ENCODE measurements around the gene TUFT1. TPM values are rescaled to one million over a fixed set of nuclear protein-coding genes. Genes with fewer than 3 reads are reported as not detected.

Gene TUFT1
- total RNA-seq, 1 experiment from 2014 or later, result 12.3 TPM

GRCh38 chr1:151529211-151529702, 10.9 kb upstream of the TUFT1 start:
- RAD21 ChIA-PET (ENCODE audit: low non-redundant PET in 1 of 2, low total read pairs in 2 of 2, uncharacterized antibody in 2 of 2, unreplicated experiment in 2 of 2), result no interaction called here

GRCh38 chr1:151529781-151530180, 10.3 kb upstream of the TUFT1 start:
- BruUV-seq (replicated peaks), result no TSS peak
- Histone ChIP-seq H2AFZ (ENCODE audit: low read depth, low read length, poor library complexity, severe bottlenecking) (no peak overlapping the region), H3K9me2 (ENCODE audit: insufficient read depth) (no peaks in the 10 kb centered on the region), H3K27ac (ENCODE audit: low read depth, low read length) (no peak overlapping the region), H4K20me1 (ENCODE audit: insufficient read depth) (no peaks in the 10 kb centered on the region), H3K36me3 (ENCODE audit: control insufficient read depth in 1 of 2, insufficient read depth in 2 of 2, low read length in 2 of 2) (peaks cover 0 to 17% of the 10 kb centered on the region in 2 experiments; a peak in 2 of 4 replicates), H3K4me1 (ENCODE audit: control insufficient read depth in 1 of 2, insufficient read depth in 2 of 2, low read length in 2 of 2) (0 out of 4 replicates have a peak, but pooled peaks cover 0 to 3% of the 10 kb centered on the region in 2 experiments), H3K9me3 (ENCODE audit: control insufficient read depth in 1 of 2, insufficient read depth in 1 of 2, low read depth in 1 of 2, low read length in 2 of 2) (no peaks in the 10 kb centered on the region), H3K27me3 (ENCODE audit: insufficient read depth, low read length) (no peaks in the 10 kb centered on the region), H3K79me2 (ENCODE audit: insufficient read depth, low read length) (no peaks in the 10 kb centered on the region), H3K4me3 (replicated peaks in 1 of 2; ENCODE audit: low read depth in 1 of 2, low read length in 2 of 2) (no peak overlapping the region), H3K4me2 (ENCODE audit: low read length) (no peak overlapping the region), H3K9ac (ENCODE audit: low read length) (no peak overlapping the region)
- no peak for TF ChIP-seq EZH2 (IDR thresholded peaks at IDR 0.05)
- TF ChIP-seq SP1 (IDR thresholded peaks at IDR 0.05; ENCODE audit: low read depth), result no peak
- TF ChIP-seq REST (IDR thresholded peaks at IDR 0.05; ENCODE audit: low read depth), result no peak
- TF ChIP-seq ELF1 (IDR thresholded peaks at IDR 0.05; ENCODE audit: borderline replicate concordance, low read depth), result no peak
- TF ChIP-seq ZNF274 (IDR thresholded peaks at IDR 0.05; ENCODE audit: low read depth, low read length), result no peak
- no peak for TF ChIP-seq CBX3 (IDR thresholded peaks at IDR 0.05; ENCODE audit: low read depth)
- no peak for TF ChIP-seq SIN3A (IDR thresholded peaks at IDR 0.05; ENCODE audit: low read depth)
- TF ChIP-seq EGR1 (IDR thresholded peaks at IDR 0.05; ENCODE audit: low read depth), result no peak
- no peak for TF ChIP-seq CEBPB (IDR thresholded peaks at IDR 0.05; ENCODE audit: low read depth)
- no peak for TF ChIP-seq ZBTB33 (IDR thresholded peaks at IDR 0.05; ENCODE audit: extremely low read depth, insufficient replicate concordance, low read length)
- no peak for TF ChIP-seq FOSL1 (IDR thresholded peaks at IDR 0.05; ENCODE audit: low read depth)
- POLR2A ChIA-PET, result no interaction called here
- RAD21 ChIA-PET (ENCODE audit: low non-redundant PET in 1 of 2, low total read pairs in 2 of 2, uncharacterized antibody in 2 of 2, unreplicated experiment in 2 of 2), result no interaction called here
- no peak for ATAC-seq
- intact Hi-C loops (cut with micrococcal nuclease), result no loop called here
- CTCF ChIA-PET, result no interaction called here
- DNase-seq (ENCODE audit: low read depth, low spot score), result no peak

More at GRCh38 chr1:151529211-151529702, 10.9 kb upstream of the TUFT1 start:
- H3K27me3 ChIP-seq (ENCODE audit: insufficient read depth, low read length), result no peaks in the 10 kb centered on the region
- H4K20me1 ChIP-seq (ENCODE audit: insufficient read depth), result no peaks in the 10 kb centered on the region
- ChIA-PET POLR2A (no interaction called here), CTCF (no interaction called here)
- H3K79me2 ChIP-seq (ENCODE audit: insufficient read depth, low read length), result no peaks in the 10 kb centered on the region
- H3K9me2 ChIP-seq (ENCODE audit: insufficient read depth), result no peaks in the 10 kb centered on the region
- intact Hi-C loops (cut with micrococcal nuclease), result no loop called here
- H3K4me2 ChIP-seq (ENCODE audit: low read length), result no peak overlapping the region
- H3K4me3 ChIP-seq (replicated peaks in 1 of 2; ENCODE audit: low read depth in 1 of 2, low read length in 2 of 2), result no peak overlapping the region
- H3K4me1 ChIP-seq (ENCODE audit: control insufficient read depth in 1 of 2, insufficient read depth in 2 of 2, low read length in 2 of 2), result 0 out of 4 replicates have a peak, but pooled peaks cover 0 to under 1% of the 10 kb centered on the region in 2 experiments
- peaks cover 5 to 16% of the 10 kb centered on the region in 2 experiments; a peak in 2 of 4 replicates for H3K36me3 ChIP-seq (ENCODE audit: control insufficient read depth in 1 of 2, insufficient read depth in 2 of 2, low read length in 2 of 2)
- no peak for ATAC-seq
- no peak overlapping the region for H3K27ac ChIP-seq (ENCODE audit: low read depth, low read length)
- no peak overlapping the region for H3K9ac ChIP-seq (ENCODE audit: low read length)
- no peak overlapping the region for H2AFZ ChIP-seq (ENCODE audit: low read depth, low read length, poor library complexity, severe bottlenecking)
- DNase-seq (ENCODE audit: low read depth, low spot score), result no peak
- BruUV-seq (replicated peaks), result no TSS peak
- TF ChIP-seq ZFX (IDR thresholded peaks at IDR 0.05) (no peak), RAD21 (IDR thresholded peaks at IDR 0.05; ENCODE audit: low read depth) (no peak), JUND (IDR thresholded peaks at IDR 0.05) (no peak), SP1 (IDR thresholded peaks at IDR 0.05; ENCODE audit: low read depth) (no peak), EGR1 (IDR thresholded peaks at IDR 0.05; ENCODE audit: low read depth) (no peak)
- H3K9me3 ChIP-seq (ENCODE audit: control insufficient read depth in 1 of 2, insufficient read depth in 1 of 2, low read depth in 1 of 2, low read length in 2 of 2), result no peaks in the 10 kb centered on the region
